GM21529 (cell line): ENCODE measurements around the gene GRK7.

Source experiments
- ATAC-seq: cut with Tn5 transposase; IDR thresholded peaks from one replicate; pipeline ENCODE4 v1.9.1; 2021; ENCODE audit not compliant: unreplicated experiment

GRK7 gene, protein sequence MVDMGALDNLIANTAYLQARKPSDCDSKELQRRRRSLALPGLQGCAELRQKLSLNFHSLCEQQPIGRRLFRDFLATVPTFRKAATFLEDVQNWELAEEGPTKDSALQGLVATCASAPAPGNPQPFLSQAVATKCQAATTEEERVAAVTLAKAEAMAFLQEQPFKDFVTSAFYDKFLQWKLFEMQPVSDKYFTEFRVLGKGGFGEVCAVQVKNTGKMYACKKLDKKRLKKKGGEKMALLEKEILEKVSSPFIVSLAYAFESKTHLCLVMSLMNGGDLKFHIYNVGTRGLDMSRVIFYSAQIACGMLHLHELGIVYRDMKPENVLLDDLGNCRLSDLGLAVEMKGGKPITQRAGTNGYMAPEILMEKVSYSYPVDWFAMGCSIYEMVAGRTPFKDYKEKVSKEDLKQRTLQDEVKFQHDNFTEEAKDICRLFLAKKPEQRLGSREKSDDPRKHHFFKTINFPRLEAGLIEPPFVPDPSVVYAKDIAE (N-terminal part only)

GRCh38 chr3:141763088-141763750 is at the start of gene GRK7:
Gene GRK7 (plus strand): TSS chr3:141763408. CDS start chr3:141778285, 14,877 bp downstream.
- no peak for ATAC-seq

DNA sequence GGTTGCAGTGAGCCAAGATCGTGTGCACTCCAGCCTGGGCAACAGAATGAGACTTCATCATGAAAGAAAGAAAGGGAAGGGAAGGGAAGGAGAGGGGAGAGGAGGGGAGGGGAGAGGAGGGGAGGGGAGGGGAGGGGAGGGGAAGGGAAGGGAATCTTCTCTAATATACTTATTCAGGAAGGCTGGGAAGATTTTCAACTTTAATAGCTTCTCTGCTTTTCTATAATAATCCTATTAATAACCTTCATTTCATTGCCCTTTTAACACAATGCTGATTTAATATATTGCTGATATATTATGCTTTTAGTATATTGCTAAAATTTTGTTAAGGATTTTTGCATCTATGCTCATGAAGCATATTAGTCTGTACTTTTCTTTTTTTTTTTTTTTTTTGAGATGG is 48.5 kb upstream of the GRK7 start:
- no peak for ATAC-seq

DNA sequence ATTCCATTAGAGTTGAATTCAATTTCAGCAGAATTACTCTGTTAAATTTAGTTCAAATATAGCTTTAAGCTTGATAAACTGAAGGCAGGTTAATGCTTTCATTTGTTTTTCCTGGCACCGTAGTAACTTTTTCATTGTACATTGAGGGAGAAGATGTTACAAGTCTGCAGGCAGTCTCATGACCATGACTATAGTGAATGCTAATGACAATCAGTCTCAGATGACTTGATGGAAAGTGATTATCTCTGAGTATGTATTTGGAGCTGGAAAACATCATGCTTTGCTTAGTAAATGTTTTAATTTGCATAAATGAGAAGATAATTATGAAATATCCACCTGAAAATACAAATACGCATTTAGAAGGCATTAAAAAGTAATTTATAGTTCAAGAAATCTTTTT is 41.1 kb upstream of the GRK7 start:
- ATAC-seq: no peak

GRCh38 chr3:141722648-141723047 is 40.6 kb upstream of the GRK7 start:
- ATAC-seq: no peak

DNA sequence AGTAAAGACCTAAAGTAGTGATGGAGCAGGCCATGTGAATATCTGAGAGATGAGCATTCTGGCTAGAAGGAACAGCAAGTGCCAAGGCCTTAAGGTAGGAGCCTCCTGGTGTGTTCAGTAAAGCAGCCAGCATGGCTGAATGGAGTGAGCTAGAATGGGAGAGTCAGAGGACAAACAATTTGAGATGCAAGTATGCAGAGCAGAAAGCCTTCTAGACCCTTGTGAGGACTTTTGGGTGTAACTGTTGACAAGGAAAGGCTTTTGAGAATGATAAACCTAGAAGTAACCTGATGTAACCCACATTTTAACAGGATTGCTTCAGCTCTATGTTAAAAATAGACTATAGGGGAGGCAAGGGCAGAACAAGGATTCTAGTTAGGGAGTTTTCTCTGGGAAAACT is 40.0 kb upstream of the GRK7 start:
- ATAC-seq: no peak

GRCh38 chr3:141724186-141724585 is 39.0 kb upstream of the GRK7 start:
- ATAC-seq: no peak

DNA sequence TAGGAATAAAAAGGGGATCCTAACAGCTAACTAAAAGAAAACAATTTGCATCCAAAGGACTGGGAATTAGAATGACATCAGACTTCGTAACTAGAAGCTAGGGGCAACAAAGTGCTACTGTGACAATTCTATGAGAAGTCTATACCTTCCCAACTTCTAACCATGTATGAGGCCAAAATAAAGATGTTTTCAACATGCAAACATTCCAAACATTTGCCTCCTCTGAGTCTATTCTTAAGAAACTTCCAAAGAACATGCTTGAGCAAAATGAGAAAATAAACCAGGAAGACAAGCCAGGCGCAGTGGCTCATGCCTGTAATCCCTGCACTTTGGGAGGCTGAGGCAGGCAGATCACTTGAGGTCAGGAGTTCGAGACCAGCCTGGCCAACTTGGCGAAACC is 38.2 kb upstream of the GRK7 start:
- no peak for ATAC-seq

GRCh38 chr3:141726483-141726882 is 36.7 kb upstream of the GRK7 start:
- no peak for ATAC-seq

DNA sequence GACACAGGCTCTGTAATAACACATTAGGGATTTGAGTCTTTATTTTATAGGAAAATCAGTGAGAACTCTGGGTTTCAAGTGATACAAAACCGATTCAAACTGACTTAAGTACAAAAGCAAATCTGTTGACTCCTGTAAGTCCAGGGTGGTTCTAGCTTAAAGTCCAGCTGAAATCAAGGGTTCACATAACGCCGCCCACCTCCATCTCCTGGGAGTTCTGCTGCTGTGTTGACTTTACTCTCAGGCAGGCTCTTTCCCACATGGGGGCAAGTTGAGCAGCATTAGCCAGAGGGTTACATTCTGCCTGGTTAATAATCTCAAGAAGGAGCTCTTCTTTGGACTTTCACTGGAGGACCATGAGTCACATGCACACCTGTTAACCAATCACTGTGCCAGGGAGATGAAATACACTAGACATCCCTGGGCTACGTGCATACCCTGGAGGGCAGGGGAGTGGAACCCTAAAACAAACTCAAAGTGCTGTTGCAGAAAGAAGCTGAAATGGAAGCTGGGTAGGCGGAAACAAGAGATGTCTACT is 34.8 kb upstream of the GRK7 start:
- no peak for ATAC-seq

GRCh38 chr3:141729240-141729639 is 34.0 kb upstream of the GRK7 start:
- no peak for ATAC-seq

GRCh38 chr3:141735176-141735575 is 28.0 kb upstream of the GRK7 start:
- no peak for ATAC-seq

GRCh38 chr3:141735770-141736465 is 27.3 kb upstream of the GRK7 start:
- no peak for ATAC-seq

DNA sequence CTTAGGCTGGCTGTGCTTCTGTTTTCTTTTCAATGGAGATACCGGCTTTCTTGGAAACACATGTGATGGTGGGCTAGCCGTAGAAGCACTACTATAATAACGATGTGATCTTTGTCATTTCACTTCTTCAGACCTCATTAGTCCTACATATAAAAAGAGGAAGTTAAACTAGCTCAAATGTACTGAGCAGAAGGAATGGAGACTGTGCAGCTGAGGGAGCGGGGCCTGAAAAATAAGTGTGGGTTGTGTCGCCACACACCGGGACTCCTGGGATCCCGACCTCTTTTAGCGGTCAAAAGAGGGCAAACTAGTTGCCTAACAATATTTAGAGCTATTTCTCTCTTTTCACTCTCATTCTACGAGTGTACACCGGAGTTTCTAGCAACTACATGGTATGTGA is 26.1 kb upstream of the GRK7 start:
- ATAC-seq: no peak

GRCh38 chr3:141737678-141738021 is 25.6 kb upstream of the GRK7 start:
- ATAC-seq: no peak

DNA sequence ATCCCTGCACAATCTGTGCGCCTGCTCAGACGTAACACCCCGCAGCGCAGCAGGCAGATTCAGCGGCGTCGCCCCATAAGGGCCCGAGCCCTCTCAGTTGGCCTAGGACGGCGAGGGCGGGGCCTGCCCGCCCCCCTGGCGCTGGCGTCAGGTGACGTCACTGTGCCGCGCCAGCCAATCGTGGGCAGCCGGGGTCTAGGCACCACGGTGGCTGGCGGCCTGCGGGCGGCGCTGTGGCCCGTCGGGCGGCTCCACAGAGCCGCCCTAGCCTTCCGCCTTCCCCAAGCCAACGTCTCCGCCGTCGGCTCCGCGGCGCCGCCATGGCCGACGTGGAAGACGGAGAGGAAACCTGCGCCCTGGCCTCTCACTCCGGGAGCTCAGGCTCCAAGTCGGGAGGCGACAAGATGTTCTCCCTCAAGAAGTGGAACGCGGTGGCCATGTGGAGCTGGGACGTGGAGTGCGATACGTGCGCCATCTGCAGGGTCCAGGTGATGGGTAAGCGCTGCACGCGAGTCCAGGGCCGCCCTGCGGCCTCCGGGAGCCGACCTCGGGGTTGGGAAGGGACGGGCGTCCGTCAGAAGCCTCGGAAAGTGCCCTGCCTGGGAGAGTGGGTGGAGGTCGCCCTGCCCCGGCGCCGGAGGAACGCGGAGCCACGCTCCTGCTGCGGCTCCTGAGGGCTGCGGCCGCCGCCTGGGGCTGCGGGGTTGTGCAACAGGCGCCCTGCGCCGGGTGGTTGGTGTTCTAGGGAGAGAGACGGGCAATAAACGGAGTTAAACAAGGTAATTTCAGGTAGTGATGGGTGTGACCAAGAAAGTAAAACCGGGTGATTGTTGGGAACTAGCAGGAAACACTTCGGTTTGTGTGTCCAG is 25.0 kb upstream of the GRK7 start, which contains the start of gene RNF7:
Gene RNF7, plus strand, starts transcription at position 277 of the 869 bp plus-strand sequence. Its CDS starts 44 bp downstream, at position 321.
- peak; percentile 92 for ATAC-seq

GRCh38 chr3:141738891-141739363 is 24.3 kb upstream of the GRK7 start:
- ATAC-seq: no peak

GRCh38 chr3:141739731-141740130 is 23.5 kb upstream of the GRK7 start:
- ATAC-seq: no peak

GRCh38 chr3:141740349-141740748 is 22.9 kb upstream of the GRK7 start:
- no peak for ATAC-seq

- no peak for ATAC-seq
Measured at GRCh38 chr3:141743305-141743704, 19.9 kb upstream of the GRK7 start.

GRCh38 chr3:141746962-141747361 is 16.2 kb upstream of the GRK7 start:
- ATAC-seq: no peak
